GM19467 (cell line): Measurements from ENCODE around the gene MRPL39.

ENCODE experiments used
- ATAC-seq: cut with Tn5 transposase; IDR thresholded peaks from one replicate; pipeline ENCODE4 v1.9.1; 2021; ENCODE audit warnings: mild to moderate bottlenecking, moderate library complexity; ENCODE audit not compliant: unreplicated experiment

The MRPL39 gene

GRCh38 chr21:25615880-25616279 is 8.6 kb upstream of the MRPL39 start:
- no peak for ATAC-seq

- ATAC-seq = no peak
Observed at GRCh38 chr21:25614441-25614840, 7.2 kb upstream of the MRPL39 start.

- ATAC-seq = peak; percentile 78
Observed at GRCh38 chr21:25608044-25608737, 910 bp upstream of the MRPL39 start.

GRCh38 chr21:25589887-25590286 is 17.4 kb downstream of the MRPL39 start:
- no peak for ATAC-seq

- ATAC-seq = no peak
Observed at GRCh38 chr21:25586791-25587190, 20.5 kb downstream of the MRPL39 start.

- ATAC-seq = no peak
Observed at GRCh38 chr21:25586326-25586725, 21.0 kb downstream of the MRPL39 start.

GRCh38 chr21:25584833-25585676 is 22.2 kb downstream of the MRPL39 start:
- ATAC-seq = no peak

GRCh38 chr21:25583370-25584130 is 23.7 kb downstream of the MRPL39 start:
- no peak for ATAC-seq

- ATAC-seq = no peak
Observed at GRCh38 chr21:25582888-25583287, 24.4 kb downstream of the MRPL39 start.

- ATAC-seq = no peak
Observed at GRCh38 chr21:25582164-25582790, 25.0 kb downstream of the MRPL39 start.

GRCh38 chr21:25581582-25581981 is 25.7 kb downstream of the MRPL39 start:
- ATAC-seq = no peak

- no peak for ATAC-seq
Observed at GRCh38 chr21:25580912-25581260, 26.4 kb downstream of the MRPL39 start.

- no peak for ATAC-seq
Observed at GRCh38 chr21:25579226-25580013, 27.9 kb downstream of the MRPL39 start.

GRCh38 chr21:25578056-25578961 is 29.0 kb downstream of the MRPL39 start:
- ATAC-seq = no peak

GRCh38 chr21:25577424-25578055 is 29.7 kb downstream of the MRPL39 start:
- no peak for ATAC-seq

GRCh38 chr21:25573409-25574206 is 33.7 kb downstream of the MRPL39 start:
- ATAC-seq = peak; percentile 19

- peak; percentile 41 for ATAC-seq
Observed at GRCh38 chr21:25572861-25573310, 34.4 kb downstream of the MRPL39 start.

- no peak for ATAC-seq
Observed at GRCh38 chr21:25571726-25572121, 35.6 kb downstream of the MRPL39 start.
